Activated CD8-positive, alpha-beta T cell treated with anti-CD3 and anti-CD28 coated beads, Interleukin-2, amount 10 ng/mL, durations not matched to agents 7 days and 5 days (primary cell): Measurements from ENCODE around the gene MCM7. TPM values are rescaled to one million over a fixed set of nuclear protein-coding genes. Genes with fewer than 3 reads are reported as not detected.
"Not testable (repeated sequence)": the region's sequence is repeated elsewhere in the genome, so short reads cannot be mapped to it uniquely, and the experiment has no call there.

Experiments used
- ATAC-seq: fragments of 150-1000 bp; cut with Tn5 transposase; one replicate; pipeline ENCODE4 v1.10.0; 2021; ENCODE audit warnings: moderate library complexity
- CTCF ChIA-PET: fragments of 350-600 bp; sonication (Branson Sonifier 250); formaldehyde crosslinking; loops from one replicate; lab custom pipeline; 2021; ENCODE audit warnings: antibody characterized with exemption; lab: Charles Lee
- POLR2A ChIA-PET: fragments of 350-600 bp; sonication (Branson Sonifier 250); formaldehyde crosslinking; loops from one replicate; lab custom pipeline; 2021; ENCODE audit warnings: antibody characterized with exemption; lab: Charles Lee
- DNase-seq: peaks from one replicate; pipeline ENCODE4 v3.0.0-alpha.2; 2020
- H3K27ac Mint-ChIP-seq: one replicate; pipeline ENCODE4 v1.8.0; 2021; ENCODE audit warnings: mild to moderate bottlenecking, mixed read lengths
- H3K27me3 Mint-ChIP-seq: one replicate; pipeline ENCODE4 v1.8.0; 2021; ENCODE audit warnings: low read depth, mixed read lengths
- H3K36me3 Mint-ChIP-seq: one replicate; pipeline ENCODE4 v1.8.0; 2021; ENCODE audit warnings: low read depth, mixed read lengths
- H3K4me1 Mint-ChIP-seq: one replicate; pipeline ENCODE4 v1.8.0; 2021; ENCODE audit warnings: low read depth, mixed read lengths
- H3K4me3 Mint-ChIP-seq: one replicate; pipeline ENCODE4 v1.8.0; 2021; ENCODE audit warnings: mild to moderate bottlenecking, mixed read lengths
- H3K9me3 Mint-ChIP-seq: one replicate; pipeline ENCODE4 v1.8.0; 2022; ENCODE audit warnings: mixed read lengths; ENCODE audit not compliant: insufficient read depth
- total RNA-seq, 2 experiments: library from RNA; stranded (reverse); gene quantifications; one replicate each; pipeline ENCODE4 v1.2.3, GENCODE V29; 2021

The MCM7 gene
- total RNA-seq, 2 experiments from 2014 or later, result 364 to 375 TPM

- Mint-ChIP-seq H3K36me3 (peaks cover 2% of the 10 kb centered on the region), H3K4me1 (peaks cover 28% of the 10 kb centered on the region), H3K9me3 (no peaks in the 10 kb centered on the region), H3K4me3 (no peak overlapping the region), H3K27me3 (no peaks in the 10 kb centered on the region), H3K27ac (no peak overlapping the region)
- DNase-seq (no peak), ATAC-seq (no peak)
- ChIA-PET CTCF (interaction anchor here (0.8 to 11.3 kb wide), 33 partner anchors 9 to 322 kb away, joined by 3 to 200 read pairs (median 8); partner anchors contain the start of genes AP4M1, GAL3ST4, GPC2 and LAMTOR4), POLR2A (interaction anchor here (0.6 to 1.1 kb wide), 3 partner anchors 86 to 297 kb away, joined by 3 to 5 read pairs (median 3); partner anchors contain the start of gene ZCWPW1)
Observed at GRCh38 chr7:100132126-100132525, 30.9 kb upstream of the MCM7 start.

GRCh38 chr7:100130608-100131453, 29.6 kb upstream of the MCM7 start:
- no peak overlapping the region for H3K27ac Mint-ChIP-seq
- H3K27me3 Mint-ChIP-seq, result no peaks in the 10 kb centered on the region
- ChIA-PET CTCF (interaction anchor here (0.7 to 11.3 kb wide), 22 partner anchors 11 to 277 kb away, joined by 3 to 200 read pairs (median 6); partner anchors contain the start of genes AP4M1, CNPY4, LAMTOR4 and MCM7), POLR2A (interaction anchor here (0.6 to 1.7 kb wide), 5 partner anchors 17 to 89 kb away, joined by 3 to 12 read pairs (median 4); partner anchors contain the start of genes AP4M1, MCM7 and PVRIG)
- no peaks in the 10 kb centered on the region for H3K9me3 Mint-ChIP-seq
- peaks cover 36% of the 10 kb centered on the region for H3K4me1 Mint-ChIP-seq
- ATAC-seq (peak; percentile 20), DNase-seq (peak; percentile 91)
- peaks cover 12% of the 10 kb centered on the region for H3K36me3 Mint-ChIP-seq
- H3K4me3 Mint-ChIP-seq, result peak overlapping the region; percentile 18

DNA sequence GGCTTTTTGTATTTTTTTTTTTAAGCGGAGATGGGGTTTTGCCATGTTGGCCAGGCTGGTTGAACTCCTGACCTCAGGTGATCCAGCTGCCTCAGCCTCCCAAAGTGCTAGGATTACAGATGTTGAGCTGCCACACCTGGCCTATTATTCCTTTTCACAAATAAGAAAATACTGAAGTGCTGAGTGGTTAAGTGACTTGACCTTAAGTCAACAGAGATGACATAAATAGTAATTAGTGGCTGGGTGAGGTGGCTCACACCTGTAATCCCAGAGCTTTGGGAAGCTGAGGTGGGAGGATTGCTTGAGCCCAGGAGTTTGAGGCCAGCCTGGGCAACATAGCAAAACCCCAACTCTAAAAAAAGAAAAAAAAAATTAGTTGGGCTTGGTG, 29.0 kb upstream of the MCM7 start:
- POLR2A ChIA-PET, result interaction anchor here (0.6 to 1.7 kb wide), 3 partner anchors 29 to 90 kb away, joined by 4 to 12 read pairs (median 4); partner anchors contain the start of genes AP4M1, MCM7 and PVRIG
- CTCF ChIA-PET, result interaction anchor here (0.7 to 11.3 kb wide), 21 partner anchors 10 to 298 kb away, joined by 3 to 200 read pairs (median 5); partner anchors contain the start of genes AP4M1, CNPY4, LAMTOR4 and MCM7
- H3K27me3 Mint-ChIP-seq, H3K4me3 Mint-ChIP-seq, ATAC-seq, H3K27ac Mint-ChIP-seq, DNase-seq, H3K9me3 Mint-ChIP-seq: not testable (repeated sequence)
- H3K36me3 Mint-ChIP-seq, result peaks cover 12% of the 10 kb centered on the region
- peaks cover 41% of the 10 kb centered on the region for H3K4me1 Mint-ChIP-seq

GRCh38 chr7:100128637-100128963, 27.4 kb upstream of the MCM7 start:
- peak overlapping the region; percentile 86 for H3K27ac Mint-ChIP-seq
- H3K4me3 Mint-ChIP-seq, result peak overlapping the region; percentile 98
- no peak for DNase-seq
- H3K27me3 Mint-ChIP-seq, result no peaks in the 10 kb centered on the region
- CTCF ChIA-PET, result interaction anchor here (0.6 to 11.3 kb wide), 13 partner anchors 8 to 300 kb away, joined by 3 to 200 read pairs (median 5); partner anchors contain the start of genes AP4M1, LAMTOR4, MCM7 and PVRIG
- peaks cover 53% of the 10 kb centered on the region for H3K4me1 Mint-ChIP-seq
- no peaks in the 10 kb centered on the region for H3K9me3 Mint-ChIP-seq
- no peak for ATAC-seq
- POLR2A ChIA-PET, result interaction anchor here (0.6 to 2.2 kb wide), 8 partner anchors 8 to 299 kb away, joined by 3 to 15 read pairs (median 4); partner anchors contain the start of genes AP4M1 and MCM7
- peaks cover 23% of the 10 kb centered on the region for H3K36me3 Mint-ChIP-seq

DNA sequence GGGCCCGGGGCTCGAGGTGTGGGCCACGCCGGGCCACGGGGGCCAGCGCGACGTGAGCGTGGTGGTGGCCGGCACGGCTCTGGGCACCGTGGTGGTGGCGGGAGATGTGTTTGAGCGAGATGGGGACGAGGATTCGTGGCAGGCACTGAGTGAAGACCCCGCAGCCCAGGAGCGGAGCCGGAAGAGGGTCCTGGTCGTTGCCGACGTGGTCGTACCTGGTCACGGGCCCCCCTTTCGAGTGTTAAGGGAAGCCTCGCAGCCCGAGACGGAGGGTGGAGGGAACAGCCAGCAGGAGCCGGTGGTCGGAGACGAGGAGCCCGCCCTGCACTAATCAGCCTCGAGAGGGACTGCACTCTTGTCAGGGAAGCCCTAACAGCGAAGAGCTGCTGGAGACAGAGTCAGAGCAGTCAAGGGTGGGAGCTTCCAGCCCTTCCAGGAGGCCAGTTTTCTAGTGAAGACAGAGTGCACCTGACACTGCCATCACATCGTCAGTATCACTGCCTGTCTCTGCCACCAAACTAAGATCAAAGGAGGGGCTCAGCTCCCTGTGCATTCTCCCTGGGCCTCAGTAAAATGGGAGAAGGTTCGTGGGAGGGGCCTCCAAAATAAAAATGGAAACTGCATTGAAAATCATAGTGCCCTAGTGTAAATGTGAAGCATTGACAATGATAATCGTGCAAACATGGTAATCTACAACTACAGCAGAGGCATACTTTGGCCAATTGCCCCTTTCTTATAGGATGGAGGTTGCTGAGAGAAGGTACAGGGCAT, 26.9 kb upstream of the MCM7 start:
- Mint-ChIP-seq H3K9me3 (no peaks in the 10 kb centered on the region), H3K4me1 (peaks cover 53% of the 10 kb centered on the region), H3K27ac (peak overlapping the region; percentile 86), H3K36me3 (peaks cover 25% of the 10 kb centered on the region), H3K27me3 (no peaks in the 10 kb centered on the region), H3K4me3 (peak overlapping the region; percentile 98)
- CTCF ChIA-PET, result interaction anchor here (0.6 to 11.3 kb wide), 14 partner anchors 8 to 300 kb away, joined by 3 to 200 read pairs (median 5); partner anchors contain the start of genes AP4M1, LAMTOR4, MCM7 and PVRIG
- ATAC-seq (peak; percentile 23), DNase-seq (peak; percentile 56)
- POLR2A ChIA-PET, result interaction anchor here (0.6 to 2.2 kb wide), 7 partner anchors 20 to 300 kb away, joined by 3 to 15 read pairs (median 3); partner anchors contain the start of genes AP4M1 and MCM7

- DNase-seq, result peak; percentile 95
- Mint-ChIP-seq H3K27ac (peak within 1 kb of the TSS; percentile 100), H3K36me3 (peaks cover 33% of the 10 kb centered on the region), H3K4me1 (peaks cover 49% of the 10 kb centered on the region), H3K4me3 (peak within 1 kb of the TSS; percentile 98), H3K9me3 (no peaks in the 10 kb centered on the region), H3K27me3 (no peaks in the 10 kb centered on the region)
- peak; percentile 72 for ATAC-seq
- CTCF ChIA-PET, result interaction anchor here (0.7 to 8.7 kb wide), 10 partner anchors 10 to 136 kb away, joined by 3 to 141 read pairs (median 5); partner anchors contain the start of genes AP4M1, LAMTOR4 and MCM7
- POLR2A ChIA-PET, result interaction anchor here (0.6 to 3.6 kb wide), 10 partner anchors 22 to 654 kb away, joined by 3 to 52 read pairs (median 4); partner anchors contain the start of genes AP4M1, FAM200A, LAMTOR4 and MCM7
Observed at GRCh38 chr7:100126931-100127865, 26.0 kb upstream of the MCM7 start, which contains the start of gene MBLAC1. Gene MBLAC1 (plus strand): TSS chr7:100126967. CDS start chr7:100127396, 429 bp downstream.

- H3K27me3 Mint-ChIP-seq, result no peaks in the 10 kb centered on the region
- H3K27ac Mint-ChIP-seq, result peak overlapping the region; percentile 100
- POLR2A ChIA-PET, result interaction anchor here (0.6 to 3.6 kb wide), 11 partner anchors 21 to 653 kb away, joined by 3 to 52 read pairs (median 4); partner anchors contain the start of genes AP4M1, FAM200A, LAMTOR4 and MCM7
- H3K36me3 Mint-ChIP-seq, result peaks cover 35% of the 10 kb centered on the region
- DNase-seq, result no peak
- peak overlapping the region; percentile 98 for H3K4me3 Mint-ChIP-seq
- CTCF ChIA-PET, result interaction anchor here (0.8 to 1.3 kb wide), 4 partner anchors 10 to 94 kb away, joined by 3 to 6 read pairs (median 4); partner anchors contain the start of genes LAMTOR4 and MCM7
- ATAC-seq, result peak; percentile 10
- H3K4me1 Mint-ChIP-seq, result peaks cover 47% of the 10 kb centered on the region
- H3K9me3 Mint-ChIP-seq, result no peaks in the 10 kb centered on the region
Observed at GRCh38 chr7:100126239-100126930, 25.2 kb upstream of the MCM7 start.

DNA sequence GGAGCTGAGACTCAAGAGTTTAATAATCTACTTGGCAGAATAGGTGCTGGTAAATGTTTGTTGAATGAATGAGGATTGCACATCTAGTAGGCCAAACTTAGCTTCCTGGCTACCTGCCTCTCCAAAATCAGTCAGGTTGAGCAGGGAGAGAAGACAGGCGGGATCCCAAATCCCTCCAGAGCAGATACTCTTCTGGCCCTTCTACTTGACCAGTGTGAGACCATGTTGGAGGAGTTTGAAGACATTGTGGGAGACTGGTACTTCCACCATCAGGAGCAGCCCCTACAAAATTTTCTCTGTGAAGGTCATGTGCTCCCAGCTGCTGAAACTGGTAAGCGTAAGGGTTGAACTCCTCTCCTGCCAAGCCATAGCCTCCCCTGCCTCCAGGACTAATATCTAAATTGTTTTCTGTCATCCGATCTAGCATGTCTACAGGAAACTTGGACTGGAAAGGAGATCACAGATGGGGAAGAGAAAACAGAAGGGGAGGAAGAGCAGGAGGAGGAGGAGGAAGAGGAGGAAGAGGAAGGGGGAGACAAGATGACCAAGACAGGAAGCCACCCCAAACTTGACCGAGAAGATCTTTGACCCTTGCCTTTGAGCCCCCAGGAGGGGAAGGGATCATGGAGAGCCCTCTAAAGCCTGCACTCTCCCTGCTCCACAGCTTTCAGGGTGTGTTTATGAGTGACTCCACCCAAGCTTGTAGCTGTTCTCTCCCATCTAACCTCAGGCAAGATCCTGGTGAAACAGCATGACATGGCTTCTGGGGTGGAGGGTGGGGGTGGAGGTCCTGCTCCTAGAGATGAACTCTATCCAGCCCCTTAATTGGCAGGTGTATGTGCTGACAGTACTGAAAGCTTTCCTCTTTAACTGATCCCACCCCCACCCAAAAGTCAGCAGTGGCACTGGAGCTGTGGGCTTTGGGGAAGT, 23.4 kb upstream of the MCM7 start:
- CTCF ChIA-PET, result interaction anchor here (0.9 to 1.3 kb wide), 3 partner anchors 8 to 220 kb away, joined by 3 to 4 read pairs (median 3); partner anchors contain the start of gene MCM7
- Mint-ChIP-seq H3K9me3 (no peaks in the 10 kb centered on the region), H3K36me3 (peaks cover 40% of the 10 kb centered on the region), H3K4me1 (peaks cover 51% of the 10 kb centered on the region), H3K4me3 (peak overlapping the region; percentile 98), H3K27ac (peak overlapping the region; percentile 62), H3K27me3 (no peaks in the 10 kb centered on the region)
- DNase-seq (no peak), ATAC-seq (no peak)
- POLR2A ChIA-PET, result interaction anchor here (0.7 to 3.6 kb wide), 5 partner anchors 23 to 305 kb away, joined by 3 to 52 read pairs (median 5); partner anchors contain the start of genes AP4M1, MCM7, MEPCE and ZCWPW1
